NCI-H82 (cell line): ENCODE results near the gene ABCA1.

ENCODE experiments used
- DNase-seq: peaks from one replicate; lab custom pipeline; 2025; lab: John Stamatoyannopoulos, UW

ABCA1 gene

GRCh38 chr9:104767507-104767906 lies 160.4 kb downstream of the ABCA1 start:
- DNase-seq = no peak

GRCh38 chr9:104766025-104766424 lies 161.9 kb downstream of the ABCA1 start:
- no peak for DNase-seq

GRCh38 chr9:104765138-104765537 lies 162.8 kb downstream of the ABCA1 start:
- no peak for DNase-seq

- DNase-seq = no peak
These were observed 169.0 kb downstream of the ABCA1 start for GRCh38 chr9:104758974-104759373.

- DNase-seq = no peak
These were observed 177.7 kb downstream of the ABCA1 start for GRCh38 chr9:104750185-104750767.

GRCh38 chr9:104748359-104749031 lies 179.5 kb downstream of the ABCA1 start:
- DNase-seq = peak; percentile 33

- DNase-seq = peak; percentile 84
These were observed 180.2 kb downstream of the ABCA1 start, which contains the start of gene NIPSNAP3A for GRCh38 chr9:104747565-104748358. NIPSNAP3A (plus strand) TSS chr9:104747683; CDS start chr9:104747793, 110 bp downstream.

GRCh38 chr9:104747245-104747564 lies 180.8 kb downstream of the ABCA1 start:
- DNase-seq = no peak

GRCh38 chr9:104746798-104747197 lies 181.2 kb downstream of the ABCA1 start:
- DNase-seq = peak; percentile 13

GRCh38 chr9:104746285-104746684 lies 181.7 kb downstream of the ABCA1 start:
- no peak for DNase-seq

- DNase-seq = no peak
These were observed 182.1 kb downstream of the ABCA1 start for GRCh38 chr9:104745852-104746251.

- DNase-seq = peak; percentile 66
These were observed 184.5 kb downstream of the ABCA1 start for GRCh38 chr9:104743376-104743985.

- DNase-seq = no peak
These were observed 187.3 kb downstream of the ABCA1 start for GRCh38 chr9:104740621-104741020.

GRCh38 chr9:104738452-104738851 lies 189.5 kb downstream of the ABCA1 start:
- no peak for DNase-seq
